Thoracic aorta (tissue), 2 donors: Measurements from ENCODE around the gene ADAMTS17. TPM values are rescaled to one million over a fixed set of nuclear protein-coding genes. Genes with fewer than 3 reads are reported as not detected.

Experiments used
- ATAC-seq: fragments of 150-250 bp; one replicate; pipeline ENCODE4 v1.8.0; 2017; ENCODE audit warnings: low read depth; ENCODE audit not compliant: insufficient number of reproducible peaks, low FRiP score
- DNase-seq: peaks from one replicate; pipeline ENCODE4 v3.0.0-alpha.2; 2020; ENCODE audit warnings: low spot score
- H3K27ac ChIP-seq, 2 donors: fragments of 200-600 bp; sonication (generic); 1 replicate in 1 of 2; 2 replicates in 1 of 2; pipeline ENCODE4 v1.5.1; 2016; ENCODE audit warnings: mild to moderate bottlenecking in 2 of 2, moderate library complexity in 2 of 2
- H3K27me3 ChIP-seq: fragments of 200-600 bp; sonication (generic); replicated peaks from 2 replicates; pipeline ENCODE4 v1.6.0; 2016; ENCODE audit warnings: mild to moderate bottlenecking; ENCODE audit not compliant: insufficient read depth
- H3K36me3 ChIP-seq: fragments of 200-600 bp; sonication (generic); one replicate; pipeline ENCODE4 v1.5.1; 2016
- H3K4me1 ChIP-seq, 2 donors: fragments of 200-600 bp; sonication (generic); 1 replicate in 1 of 2; 2 replicates in 1 of 2; pipeline versions ENCODE4 v1.5.1 to v1.6.0; 2016; ENCODE audit warnings: low read depth in 2 of 2, mild to moderate bottlenecking in 1 of 2; ENCODE audit not compliant: control insufficient read depth in 1 of 2
- H3K4me3 ChIP-seq: fragments of 200-600 bp; sonication (generic); 2 replicates; pipeline ENCODE4 v1.5.1; 2016; ENCODE audit warnings: mild to moderate bottlenecking
- H3K9me3 ChIP-seq: fragments of 200-600 bp; sonication (generic); 2 replicates; pipeline ENCODE4 v1.5.1; 2016
- CTCF ChIP-seq: fragments of 200-600 bp; sonication (generic); IDR thresholded peaks from one replicate; pipeline ENCODE4 v1.5.1; 2019; ENCODE audit warnings: antibody characterized with exemption
- total RNA-seq, 2 donors: library from RNA; depleted of rRNA; stranded (reverse); fragments of >200 nt; gene quantifications; one replicate each; pipeline versions ENCODE4 v1.1.0 to v1.2.3, GENCODE V29; 2016

Gene ADAMTS17
- total RNA-seq, 2 donors from 2014 or later = 2.8 to 8.1 TPM

GRCh38 chr15:100332231-100332630 lies 9.5 kb downstream of the ADAMTS17 start:
- TF ChIP-seq CTCF = no peak
- H3K36me3 ChIP-seq = no peaks in the 10 kb centered on the region

GRCh38 chr15:100330629-100331215 lies 11.1 kb downstream of the ADAMTS17 start:
- Histone ChIP-seq H3K27ac (no peak overlapping the region), H3K4me3 (no peak overlapping the region), H3K36me3 (no peaks in the 10 kb centered on the region), H3K4me1 (no peaks in the 10 kb centered on the region), H3K27me3 (no peaks in the 10 kb centered on the region), H3K9me3 (no peaks in the 10 kb centered on the region)
- no peak for DNase-seq
- no peak for TF ChIP-seq CTCF
- ATAC-seq = no peak

More at GRCh38 chr15:100332231-100332630, 9.5 kb downstream of the ADAMTS17 start:
- no peak overlapping the region for H3K4me3 ChIP-seq
- ATAC-seq (no peak), DNase-seq (no peak)
- no peaks in the 10 kb centered on the region for H3K27me3 ChIP-seq
- H3K9me3 ChIP-seq = no peaks in the 10 kb centered on the region
- H3K4me1 ChIP-seq = no peaks in the 10 kb centered on the region
- H3K27ac ChIP-seq = no peak overlapping the region

- Histone ChIP-seq H3K36me3 (no peaks in the 10 kb centered on the region), H3K27ac (no peak overlapping the region), H3K4me3 (no peak overlapping the region), H3K27me3 (no peaks in the 10 kb centered on the region), H3K4me1 (no peaks in the 10 kb centered on the region), H3K9me3 (no peaks in the 10 kb centered on the region)
- ATAC-seq (no peak), DNase-seq (no peak)
- no peak for TF ChIP-seq CTCF
Measured at GRCh38 chr15:100330221-100330620, 11.6 kb downstream of the ADAMTS17 start.

- Histone ChIP-seq H3K27ac (no peak overlapping the region), H3K27me3 (no peaks in the 10 kb centered on the region), H3K4me1 (no peaks in the 10 kb centered on the region), H3K9me3 (no peaks in the 10 kb centered on the region), H3K4me3 (no peak overlapping the region), H3K36me3 (no peaks in the 10 kb centered on the region)
- no peak for TF ChIP-seq CTCF
- DNase-seq (no peak), ATAC-seq (no peak)
Measured at GRCh38 chr15:100328796-100329195, 13.0 kb downstream of the ADAMTS17 start.

GRCh38 chr15:100318880-100319279 lies 22.9 kb downstream of the ADAMTS17 start:
- peaks cover 2% of the 10 kb centered on the region for H3K36me3 ChIP-seq
- TF ChIP-seq CTCF = no peak
- ATAC-seq = no peak
- no peak overlapping the region for H3K4me3 ChIP-seq
- H3K27ac ChIP-seq = no peak overlapping the region
- no peak for DNase-seq
- H3K27me3 ChIP-seq = no peaks in the 10 kb centered on the region
- no peaks in the 10 kb centered on the region for H3K4me1 ChIP-seq
- peaks cover 5% of the 10 kb centered on the region for H3K9me3 ChIP-seq
